ENCODE data around the gene ABCD3. TPM values are rescaled to one million over a fixed set of nuclear protein-coding genes. Genes with fewer than 3 reads are reported as not detected.

The ABCD3 gene
- total and polyA plus RNA-seq, 7 donors, result 15.8 to 48.5 (median 37.7) TPM

DNA sequence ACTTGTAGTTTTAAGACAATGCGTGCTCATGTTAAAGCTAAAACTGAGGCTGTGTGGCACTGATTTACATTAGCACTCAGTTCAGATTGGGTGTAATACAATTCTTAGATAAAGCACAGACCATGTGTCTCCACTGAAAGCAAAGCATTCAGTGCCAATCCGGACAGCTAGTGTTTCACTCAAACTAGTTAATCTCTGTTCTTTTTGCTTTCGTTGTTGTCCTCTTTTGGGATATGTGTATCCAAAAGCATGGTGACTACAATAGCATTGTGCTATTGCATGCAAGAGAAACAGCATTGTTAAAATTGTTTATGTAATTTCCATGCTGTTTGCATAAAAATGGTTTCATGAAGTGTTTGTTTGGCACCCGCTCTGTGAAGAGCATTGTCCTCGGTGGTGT lies 68.8 kb downstream of the ABCD3 start:
- no peaks in the 10 kb centered on the region for H3K27me3 ChIP-seq (ENCODE audit: insufficient read depth in 3 of 3, low read length in 2 of 3)
- TF ChIP-seq, protein P1, sequence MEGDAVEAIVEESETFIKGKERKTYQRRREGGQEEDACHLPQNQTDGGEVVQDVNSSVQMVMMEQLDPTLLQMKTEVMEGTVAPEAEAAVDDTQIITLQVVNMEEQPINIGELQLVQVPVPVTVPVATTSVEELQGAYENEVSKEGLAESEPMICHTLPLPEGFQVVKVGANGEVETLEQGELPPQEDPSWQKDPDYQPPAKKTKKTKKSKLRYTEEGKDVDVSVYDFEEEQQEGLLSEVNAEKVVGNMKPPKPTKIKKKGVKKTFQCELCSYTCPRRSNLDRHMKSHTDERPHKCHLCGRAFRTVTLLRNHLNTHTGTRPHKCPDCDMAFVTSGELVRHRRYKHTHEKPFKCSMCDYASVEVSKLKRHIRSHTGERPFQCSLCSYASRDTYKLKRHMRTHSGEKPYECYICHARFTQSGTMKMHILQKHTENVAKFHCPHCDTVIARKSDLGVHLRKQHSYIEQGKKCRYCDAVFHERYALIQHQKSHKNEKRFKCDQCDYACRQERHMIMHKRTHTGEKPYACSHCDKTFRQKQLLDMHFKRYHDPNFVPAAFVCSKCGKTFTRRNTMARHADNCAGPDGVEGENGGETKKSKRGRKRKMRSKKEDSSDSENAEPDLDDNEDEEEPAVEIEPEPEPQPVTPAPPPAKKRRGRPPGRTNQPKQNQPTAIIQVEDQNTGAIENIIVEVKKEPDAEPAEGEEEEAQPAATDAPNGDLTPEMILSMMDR (IDR thresholded peaks at IDR 0.05), result no peak
- no peak for ATAC-seq
- 85 to 93% (median 87%) methylated on average over 5 of the region's 5 CpGs for WGBS, 3 donors
- intact Hi-C loops (cut with DNase I), result no loop called here
- no peak overlapping the region for H3K4me3 ChIP-seq
- no peaks in the 10 kb centered on the region for H3K9me3 ChIP-seq
- no peaks in the 10 kb centered on the region for H3K4me1 ChIP-seq
- DNase-seq, result no peak
- peaks cover 3 to 85% of the 10 kb centered on the region in 2 donors for H3K36me3 ChIP-seq (ENCODE audit: insufficient read depth in 1 of 2, low read depth in 1 of 2)
- H3K27ac ChIP-seq, result no peak overlapping the region

DNA sequence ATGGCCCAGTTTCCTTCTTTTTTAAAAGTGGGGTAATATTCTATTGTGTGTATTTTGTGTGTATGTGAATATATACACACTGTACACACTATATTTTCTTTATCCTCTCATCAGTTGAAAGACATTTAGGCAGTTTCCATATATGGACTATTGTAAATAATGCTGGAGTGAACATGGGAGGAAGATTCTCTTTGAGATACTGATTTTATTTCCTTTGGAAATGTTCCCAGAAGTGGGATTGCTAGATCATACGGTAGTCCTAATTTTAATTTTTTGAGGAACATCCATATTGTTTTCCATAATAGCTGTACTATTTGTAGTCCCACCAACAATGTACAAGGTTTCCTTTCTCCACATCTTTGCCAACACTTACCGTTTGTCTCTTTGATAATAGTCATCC lies 72.4 kb downstream of the ABCD3 start:
- ATAC-seq (no peak), DNase-seq (no peak)
- intact Hi-C loops (cut with DNase I), result no loop called here
- H3K4me1 ChIP-seq, result no peaks in the 10 kb centered on the region
- WGBS, 3 donors, result 71 to 82% (median 72%) methylated on average over 2 of the region's 2 CpGs
- no peaks in the 10 kb centered on the region for H3K9me3 ChIP-seq
- H3K27ac ChIP-seq, result no peak overlapping the region
- no peaks in the 10 kb centered on the region for H3K27me3 ChIP-seq (ENCODE audit: insufficient read depth in 3 of 3, low read length in 2 of 3)
- no peak overlapping the region for H3K4me3 ChIP-seq
- H3K36me3 ChIP-seq (ENCODE audit: insufficient read depth in 1 of 2, low read depth in 1 of 2), result peaks cover 0 to 64% of the 10 kb centered on the region in 2 donors
- TF ChIP-seq, protein P1 (IDR thresholded peaks at IDR 0.05), result no peak

DNA sequence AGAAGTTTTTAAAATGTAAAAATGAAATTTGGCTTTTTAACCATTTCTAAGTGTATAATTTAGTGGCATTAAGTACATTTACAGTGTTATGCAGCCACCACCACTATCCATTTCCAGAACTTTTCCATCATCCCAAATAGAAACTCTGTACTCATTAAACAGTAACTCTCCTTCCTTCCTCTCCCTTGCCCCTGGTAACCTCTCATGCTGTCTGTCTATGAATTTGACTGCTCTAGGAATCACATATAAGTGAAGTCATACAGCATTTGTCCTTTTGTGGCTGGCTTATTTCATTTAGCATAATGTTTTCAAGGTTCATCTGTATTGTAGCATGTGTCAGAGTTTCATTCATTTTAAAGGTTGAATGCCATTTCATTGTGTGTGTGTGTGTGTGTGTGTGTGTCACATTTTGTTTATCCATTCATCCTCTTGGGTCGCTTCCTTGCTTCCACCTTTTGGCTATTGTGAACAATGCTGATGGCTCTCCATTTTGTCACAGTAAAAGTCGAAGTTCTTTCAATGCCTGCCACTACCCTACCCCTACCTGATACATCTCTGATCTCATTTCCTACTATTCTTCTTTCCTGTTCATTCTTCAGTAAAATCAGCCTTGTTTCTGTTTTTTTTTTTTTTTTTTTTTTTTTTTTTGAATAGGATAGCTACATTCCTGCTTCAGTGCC lies 78.0 kb downstream of the ABCD3 start:
- no peaks in the 10 kb centered on the region for H3K27me3 ChIP-seq (ENCODE audit: insufficient read depth in 3 of 3, low read length in 2 of 3)
- no peaks in the 10 kb centered on the region for H3K9me3 ChIP-seq
- H3K27ac ChIP-seq, result no peak overlapping the region
- H3K4me3 ChIP-seq, result no peak overlapping the region
- peaks cover 0 to 47% of the 10 kb centered on the region in 2 donors for H3K36me3 ChIP-seq (ENCODE audit: insufficient read depth in 1 of 2, low read depth in 1 of 2)
- no peak for ATAC-seq
- WGBS, 3 donors, result 90 to 98% (median 92%) methylated on average over 2 of the region's 2 CpGs
- no peak for DNase-seq
- H3K4me1 ChIP-seq, result no peaks in the 10 kb centered on the region
- intact Hi-C loops (cut with DNase I), result no loop called here
- TF ChIP-seq, protein P1 (IDR thresholded peaks at IDR 0.05), result no peak

DNA sequence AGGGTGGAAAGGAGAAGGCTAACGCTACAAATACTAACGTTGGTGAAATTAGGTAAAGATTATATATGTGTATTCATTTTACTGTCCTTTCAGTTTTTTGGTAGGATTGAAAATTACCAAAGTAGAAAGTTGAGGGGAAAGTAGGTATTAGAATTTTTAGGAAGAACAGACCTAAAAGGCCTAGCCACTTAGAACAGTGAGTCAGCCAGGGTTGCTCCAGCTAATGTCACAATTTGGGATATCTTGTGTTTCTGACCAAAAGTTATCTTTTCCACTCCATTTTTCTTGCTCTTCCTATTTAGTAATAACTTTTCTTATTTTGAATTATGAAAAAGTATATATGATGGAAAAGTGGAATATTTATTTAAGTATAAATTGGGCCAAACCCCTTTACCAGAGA lies 83.2 kb downstream of the ABCD3 start:
- ATAC-seq (no peak), DNase-seq (no peak)
- H3K36me3 ChIP-seq (ENCODE audit: insufficient read depth in 1 of 2, low read depth in 1 of 2), result peaks cover 3 to 79% of the 10 kb centered on the region in 2 donors
- no peak overlapping the region for H3K27ac ChIP-seq
- no peaks in the 10 kb centered on the region for H3K27me3 ChIP-seq (ENCODE audit: insufficient read depth in 3 of 3, low read length in 2 of 3)
- no peaks in the 10 kb centered on the region for H3K9me3 ChIP-seq
- H3K4me1 ChIP-seq, result no peaks in the 10 kb centered on the region
- intact Hi-C loops (cut with DNase I), result no loop called here
- WGBS, 3 donors, result 79 to 83% (median 80%) methylated on average over 2 of the region's 2 CpGs
- no peak overlapping the region for H3K4me3 ChIP-seq
- TF ChIP-seq, protein P1 (IDR thresholded peaks at IDR 0.05), result no peak

DNA sequence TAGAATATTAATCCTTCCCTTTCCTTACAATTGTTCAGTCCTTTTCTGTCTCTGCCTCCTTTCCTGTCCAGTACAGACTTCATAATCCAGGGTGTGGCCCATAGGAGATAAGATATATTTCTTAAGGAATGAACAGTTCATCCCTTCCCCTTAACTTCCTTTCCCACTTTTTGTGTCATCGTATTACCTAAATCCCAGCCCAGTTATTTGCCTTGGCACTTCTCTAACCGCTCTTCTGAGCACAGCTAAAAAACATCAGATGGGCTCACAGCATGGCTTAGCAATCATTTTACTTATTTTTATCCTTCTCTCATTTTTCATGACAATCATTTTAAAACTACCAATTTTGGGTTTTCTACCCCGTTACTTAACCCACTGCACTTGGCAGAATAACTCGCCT lies 83.7 kb downstream of the ABCD3 start:
- no peak for ATAC-seq
- 91 to 95% (median 92%) methylated on average over 4 of the region's 4 CpGs for WGBS, 3 donors

More for the DNA sequence above, 83.7 kb downstream of the ABCD3 start:
- no peaks in the 10 kb centered on the region for H3K9me3 ChIP-seq
- no peaks in the 10 kb centered on the region for H3K4me1 ChIP-seq
- TF ChIP-seq, protein P1 (IDR thresholded peaks at IDR 0.05), result no peak
- intact Hi-C loops (cut with DNase I), result no loop called here
- H3K4me3 ChIP-seq, result no peak overlapping the region
- DNase-seq, result no peak
- no peaks in the 10 kb centered on the region for H3K27me3 ChIP-seq (ENCODE audit: insufficient read depth in 3 of 3, low read length in 2 of 3)
- H3K36me3 ChIP-seq (ENCODE audit: insufficient read depth in 1 of 2, low read depth in 1 of 2), result peaks cover 3 to 84% of the 10 kb centered on the region in 2 donors
- H3K27ac ChIP-seq, result no peak overlapping the region
